HG03025 (cell line): ENCODE measurements around the gene MED9.
"Not testable (repeated sequence)": the region's sequence is repeated elsewhere in the genome, so short reads cannot be mapped to it uniquely, and the experiment has no call there.

Experiments used
- ATAC-seq: cut with Tn5 transposase; IDR thresholded peaks from one replicate; pipeline ENCODE4 v1.9.1; 2021; ENCODE audit warnings: mild to moderate bottlenecking, moderate library complexity; ENCODE audit not compliant: unreplicated experiment, low FRiP score

MED9 gene

GRCh38 chr17:17485420-17485819 is 8.6 kb downstream of the MED9 start:
- ATAC-seq, result no peak

DNA sequence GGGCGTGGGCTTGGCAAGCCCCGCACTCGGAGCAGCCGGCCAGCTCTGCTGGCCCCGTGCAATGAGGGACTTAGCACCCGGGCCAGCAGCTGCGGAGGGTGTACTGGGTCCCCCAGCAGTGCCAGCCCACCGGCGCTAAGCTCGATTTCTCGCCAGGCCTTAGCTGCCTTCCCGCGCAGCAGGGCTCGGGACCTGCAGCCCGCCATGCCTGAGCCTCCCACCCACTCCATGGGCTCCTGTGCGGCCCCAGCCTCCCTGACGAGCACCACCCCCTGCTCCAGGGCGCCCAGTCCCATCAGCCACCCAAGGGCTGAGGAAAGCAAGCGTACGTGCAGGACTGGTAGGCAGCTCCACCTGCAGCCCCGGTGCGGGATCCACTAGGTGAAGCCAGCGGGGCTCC is 9.6 kb downstream of the MED9 start:
- ATAC-seq, result not testable (repeated sequence)

GRCh38 chr17:17487998-17488397 is 11.2 kb downstream of the MED9 start:
- no peak for ATAC-seq

DNA sequence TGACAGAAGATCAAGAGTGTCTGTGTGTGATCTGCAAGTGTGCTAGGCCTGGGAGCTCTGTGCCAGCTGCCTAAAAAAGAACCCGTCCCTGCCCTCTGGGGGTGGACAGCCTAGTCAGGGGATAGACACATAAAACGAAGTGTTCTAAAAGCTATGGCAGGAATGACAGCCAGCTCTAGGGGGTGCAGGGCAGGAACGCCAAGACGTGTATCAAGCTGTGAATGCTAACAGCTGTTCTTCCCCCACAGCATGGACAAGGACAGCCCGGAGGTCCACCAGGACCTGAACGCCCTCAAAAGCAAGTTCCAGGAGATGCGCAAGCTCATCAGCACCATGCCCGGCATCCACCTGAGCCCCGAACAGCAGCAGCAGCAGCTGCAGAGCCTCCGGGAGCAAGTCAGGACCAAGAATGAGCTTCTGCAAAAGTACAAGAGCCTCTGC is 14.3 kb downstream of the MED9 start:
- ATAC-seq, result no peak

DNA sequence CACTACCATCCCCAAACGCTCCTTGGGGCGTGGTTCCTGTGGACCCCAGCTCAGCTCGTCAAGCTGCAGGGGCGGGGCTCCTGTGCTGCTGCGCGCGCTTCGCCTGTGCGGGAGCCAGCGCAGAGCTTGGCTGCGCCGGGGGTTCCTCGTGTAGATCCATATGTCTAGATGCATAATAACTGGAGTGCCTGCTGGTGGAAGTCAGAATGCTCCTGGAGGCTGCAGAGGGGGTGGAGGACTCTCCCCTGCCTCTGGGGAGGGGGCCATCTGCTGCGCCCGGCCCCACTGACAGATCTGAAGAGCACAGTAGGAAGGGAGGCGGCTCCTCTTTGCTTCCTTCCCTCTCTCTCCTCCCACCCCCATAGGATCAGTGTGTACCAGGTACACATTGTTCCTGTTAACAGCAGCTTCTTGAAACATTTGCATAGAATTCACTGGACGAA is 14.8 kb downstream of the MED9 start:
- no peak for ATAC-seq

- no peak for ATAC-seq
Measured at GRCh38 chr17:17492085-17492484, 15.3 kb downstream of the MED9 start.

GRCh38 chr17:17492571-17492970 is 15.8 kb downstream of the MED9 start:
- no peak for ATAC-seq

DNA sequence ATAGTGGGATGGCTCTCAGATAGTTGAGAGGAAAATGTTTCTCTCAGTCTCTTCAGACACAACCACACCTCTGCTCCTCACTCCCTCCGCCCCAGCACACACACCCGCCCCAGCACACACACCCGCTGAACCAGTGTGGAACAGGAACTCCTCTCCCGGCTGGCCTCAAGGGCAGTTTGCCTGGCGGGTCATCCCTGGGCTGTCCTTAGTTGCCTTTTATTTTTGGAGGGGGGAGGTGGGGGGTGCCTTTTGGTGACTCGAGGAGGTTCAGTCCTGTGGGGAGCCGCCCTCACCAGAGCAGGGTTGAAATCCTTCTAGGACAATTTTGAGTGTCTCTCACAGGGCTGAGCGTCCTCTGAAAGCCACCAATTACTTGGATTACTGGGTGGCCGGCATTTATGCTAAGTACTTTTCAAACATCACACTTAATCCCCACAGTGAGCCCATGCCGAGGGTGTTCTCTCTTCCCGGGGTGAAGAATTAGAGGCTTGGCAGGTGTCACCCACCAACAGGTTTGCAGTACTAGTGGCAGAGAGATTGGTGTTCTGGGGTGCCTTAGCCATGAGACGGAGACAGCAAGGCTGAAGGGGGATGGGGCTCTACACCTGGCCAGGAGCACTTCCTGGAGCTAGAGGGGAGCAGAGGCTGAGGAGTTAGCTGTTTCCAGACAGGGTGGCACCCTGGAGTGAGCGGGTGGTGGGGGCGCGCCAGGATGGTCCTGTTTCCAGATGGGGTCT is 16.6 kb downstream of the MED9 start:
- ATAC-seq, result no peak

GRCh38 chr17:17493986-17494466 is 17.2 kb downstream of the MED9 start:
- no peak for ATAC-seq

DNA sequence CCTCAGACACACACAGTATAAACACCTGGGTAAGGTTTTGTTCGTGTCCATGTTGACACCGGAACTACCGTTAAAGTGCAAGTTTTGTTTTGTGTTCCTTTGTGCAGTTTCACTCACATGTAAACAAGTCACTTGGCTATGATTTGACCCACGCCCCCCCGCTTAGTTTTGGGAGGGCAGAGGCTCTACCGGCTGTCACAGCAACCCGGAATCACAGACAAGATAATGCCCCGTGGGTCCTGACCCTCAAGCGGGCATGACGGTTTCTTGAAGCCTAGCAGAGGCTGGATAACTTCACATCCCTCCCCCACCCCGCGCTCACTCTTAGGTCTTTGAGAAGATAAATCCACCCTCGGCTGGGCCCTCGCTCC is 17.7 kb downstream of the MED9 start:
- no peak for ATAC-seq

- ATAC-seq, result no peak
Measured at GRCh38 chr17:17494870-17495535, 18.2 kb downstream of the MED9 start.

GRCh38 chr17:17495536-17496188 is 18.9 kb downstream of the MED9 start:
- ATAC-seq, result peak; percentile 9

DNA sequence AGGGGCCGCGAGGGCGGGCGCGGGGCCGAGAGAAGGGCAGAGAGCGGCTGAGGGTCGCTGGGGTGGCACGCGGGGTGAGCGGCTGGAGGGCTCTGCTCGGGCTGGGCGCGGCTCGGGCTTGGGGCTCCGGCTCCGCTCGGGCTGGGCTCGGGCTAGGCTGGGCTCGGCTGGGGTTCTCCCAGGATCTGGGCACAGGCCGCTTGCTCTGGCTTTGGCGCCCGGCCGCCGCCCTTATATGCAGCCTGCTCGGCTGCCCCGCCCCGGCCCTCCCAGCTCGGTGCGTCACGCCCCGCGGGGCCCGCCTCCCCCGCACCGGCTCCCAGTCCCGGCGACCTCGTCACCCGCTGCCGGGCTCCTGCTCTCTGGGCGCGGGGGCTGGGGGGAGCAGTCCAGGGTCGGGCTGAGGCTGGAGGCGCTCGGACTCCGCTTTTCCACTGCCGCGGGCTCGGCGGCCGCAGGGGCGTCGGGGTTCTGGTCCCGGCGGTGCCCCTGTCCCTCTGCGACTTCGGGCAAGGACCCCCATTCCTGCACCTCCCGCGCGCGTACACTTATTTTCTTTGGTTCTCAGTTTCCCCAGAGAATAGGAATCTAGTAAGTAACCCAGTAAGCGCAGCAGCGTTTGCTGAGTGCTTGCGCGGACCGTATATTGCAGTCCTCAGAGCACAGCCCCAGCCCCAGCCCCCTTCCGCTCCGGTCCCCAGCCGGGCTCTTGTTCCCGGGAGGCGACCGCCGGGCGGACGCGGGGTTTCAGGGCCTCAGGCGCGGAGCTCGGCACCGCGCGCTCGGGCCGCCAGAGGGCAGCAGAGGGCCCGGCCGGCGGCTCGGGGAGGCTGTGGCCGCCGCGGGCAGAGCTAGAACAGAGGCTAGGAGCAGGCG is 19.6 kb downstream of the MED9 start, which contains the start of gene RASD1:
TSS of gene RASD1 (minus strand) at position 207 of the 876 bp plus-strand sequence. CDS start 214 bp downstream, outside the sequence.
- peak; percentile 51 for ATAC-seq

DNA sequence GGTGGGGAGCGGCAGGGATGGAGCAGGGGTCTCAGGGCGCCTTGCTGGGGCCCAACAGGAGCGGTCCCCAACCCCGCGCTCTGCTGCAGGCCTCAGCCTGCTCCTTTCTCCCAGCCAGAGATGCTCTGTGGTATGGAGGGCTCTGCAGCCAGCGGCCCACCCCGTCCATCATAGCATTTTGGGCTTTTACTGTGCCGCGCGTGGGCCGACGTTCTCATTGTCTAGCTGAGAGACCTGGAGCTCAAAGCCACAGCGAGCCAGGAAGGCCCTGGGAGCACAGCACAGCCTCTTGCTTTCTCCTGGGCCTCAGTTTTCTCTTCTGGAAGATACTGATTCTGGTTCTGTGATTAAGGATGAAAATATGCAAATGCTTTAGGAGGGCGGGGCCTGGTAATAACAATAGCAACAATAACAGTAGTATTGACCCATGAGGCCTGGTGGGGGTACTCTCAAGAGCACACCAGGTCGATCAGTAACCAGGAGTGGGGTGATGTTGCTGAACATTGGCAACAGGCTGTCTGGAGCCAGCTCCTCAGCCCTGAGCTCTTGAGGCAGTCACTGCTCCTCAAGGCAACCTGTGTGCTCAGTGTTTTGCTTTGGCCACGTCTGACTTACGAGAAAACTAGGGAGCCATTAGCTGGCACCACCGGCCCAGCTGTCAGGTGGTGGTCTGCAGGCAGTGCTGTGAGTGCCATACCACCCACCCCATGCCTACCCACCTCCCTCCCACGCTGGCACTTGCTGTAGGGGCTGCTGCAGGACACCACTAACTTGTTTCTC is 20.5 kb downstream of the MED9 start:
- ATAC-seq, result no peak

GRCh38 chr17:17497845-17498520 is 21.2 kb downstream of the MED9 start:
- no peak for ATAC-seq

DNA sequence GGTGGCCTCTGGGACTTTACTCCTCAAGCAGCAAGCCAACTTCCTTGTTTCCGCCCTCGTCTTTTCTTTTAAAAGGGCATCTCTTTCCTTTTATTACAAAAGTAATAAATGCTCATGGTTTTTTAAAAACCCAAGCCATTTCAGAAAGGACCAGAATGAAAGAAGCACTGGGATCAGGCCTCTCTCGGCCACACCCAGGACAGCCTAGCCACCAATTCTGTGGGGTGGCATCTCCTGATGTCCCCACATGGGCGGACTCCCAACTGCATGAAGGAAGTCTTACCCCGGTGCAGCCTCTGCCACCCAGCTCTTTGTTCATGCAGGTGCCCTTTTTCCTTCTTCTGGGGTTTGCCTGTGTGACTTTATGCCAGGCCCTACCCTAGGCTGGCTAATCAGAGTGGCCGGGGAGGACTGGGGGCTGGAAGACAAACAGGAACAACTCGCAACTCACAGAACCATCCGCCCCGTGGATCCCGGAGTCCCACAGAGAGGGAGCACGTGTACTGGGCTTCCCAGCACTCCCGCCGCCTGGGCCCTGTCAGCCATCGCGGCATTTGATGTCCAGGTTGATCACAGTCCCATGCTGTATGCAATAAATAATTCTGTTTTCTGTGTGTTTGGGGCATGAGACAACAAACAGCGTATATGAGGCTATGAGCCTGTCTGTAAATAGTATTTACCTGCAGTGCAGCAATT is 22.0 kb downstream of the MED9 start:
- no peak for ATAC-seq

GRCh38 chr17:17499402-17500145 is 22.8 kb downstream of the MED9 start:
- no peak for ATAC-seq
